Keratinocyte (primary cell): ENCODE measurements around the gene FAT4. TPM values are rescaled to one million over a fixed set of nuclear protein-coding genes. Genes with fewer than 3 reads are reported as not detected.

Experiments used
- DNase-seq: peaks from one replicate; pipeline ENCODE4 v3.0.0-alpha.2; 2011; ENCODE audit warnings: low read depth, missing footprints, low spot score
- FAIRE-seq: peaks from 2 replicates; lab custom pipeline; 2011; peaks lifted over from hg19 to GRCh38; lab: Jason Lieb, UNC
- H2AFZ ChIP-seq: 2 replicates; pipeline ENCODE4 v1.6.0; 2012; ENCODE audit warnings: low read length, control low read depth, inconsistent platforms; ENCODE audit not compliant: control insufficient read depth
- H3K27ac ChIP-seq: 2 replicates; pipeline ENCODE4 v1.5.1; 2011; ENCODE audit warnings: low read length; ENCODE audit not compliant: control insufficient read depth, insufficient read depth
- H3K27me3 ChIP-seq: 3 replicates; pipeline ENCODE4 v1.6.0; 2011; ENCODE audit warnings: low read length; ENCODE audit not compliant: control insufficient read depth, insufficient read depth; ENCODE audit errors: extremely low read depth
- H3K36me3 ChIP-seq, 2 experiments: 2 replicates in 1 of 2; 3 replicates in 1 of 2; pipeline ENCODE4 v1.5.1; 2011; ENCODE audit warnings: low read length in 2 of 2, mild to moderate bottlenecking in 1 of 2; ENCODE audit not compliant: control insufficient read depth in 2 of 2, insufficient read depth in 2 of 2; ENCODE audit errors: extremely low read depth in 1 of 2
- H3K4me1 ChIP-seq: 3 replicates; pipeline ENCODE4 v1.5.1; 2011; ENCODE audit warnings: low read length; ENCODE audit not compliant: control insufficient read depth, insufficient read depth; ENCODE audit errors: extremely low read depth
- H3K4me2 ChIP-seq: 3 replicates; pipeline ENCODE4 v1.6.0; 2011; ENCODE audit warnings: low read depth, low read length; ENCODE audit not compliant: control insufficient read depth, insufficient read depth; ENCODE audit errors: extremely low read depth
- H3K4me3 ChIP-seq, 3 experiments: fragments of 200-600 bp in 1 of 3; sonication (generic) in 1 of 3; 2 replicates in 2 of 3; 3 replicates in 1 of 3; pipeline ENCODE4 v1.5.1; 2011 to 2016; ENCODE audit warnings: low read length in 3 of 3, mild to moderate bottlenecking in 3 of 3, control low read depth in 2 of 3, inconsistent platforms in 1 of 3, low read depth in 1 of 3, mixed read lengths in 1 of 3, mixed run types in 1 of 3, moderate library complexity in 1 of 3; ENCODE audit not compliant: control insufficient read depth in 2 of 3, insufficient read depth in 2 of 3; ENCODE audit errors: extremely low read depth in 1 of 3
- H3K79me2 ChIP-seq: 2 replicates; pipeline ENCODE4 v1.6.0; 2012; ENCODE audit warnings: low read length; ENCODE audit not compliant: control insufficient read depth, insufficient read depth
- H3K9ac ChIP-seq: 3 replicates; pipeline ENCODE4 v1.6.0; 2011; ENCODE audit warnings: low read length; ENCODE audit not compliant: control insufficient read depth, insufficient read depth; ENCODE audit errors: extremely low read depth
- H3K9me1 ChIP-seq: 3 replicates; pipeline ENCODE4 v1.6.0; 2011; ENCODE audit warnings: low read length; ENCODE audit not compliant: control insufficient read depth, insufficient read depth; ENCODE audit errors: extremely low read depth
- H3K9me3 ChIP-seq: 2 replicates; pipeline ENCODE4 v1.5.1; 2012; ENCODE audit warnings: low read depth, low read length; ENCODE audit not compliant: control insufficient read depth
- H4K20me1 ChIP-seq: 3 replicates; pipeline ENCODE4 v1.6.0; 2011; ENCODE audit warnings: low read length; ENCODE audit not compliant: control insufficient read depth, insufficient read depth; ENCODE audit errors: extremely low read depth
- CTCF ChIP-seq, 3 experiments: IDR thresholded peaks in 1 of 3; conservative IDR thresholded peaks in 1 of 3; optimal IDR thresholded peaks in 1 of 3; 2 replicates in 2 of 3; 3 replicates in 1 of 3; pipeline versions ENCODE3 to v1.5.1; 2011; ENCODE audit warnings: low read length in 3 of 3, mild to moderate bottlenecking in 3 of 3, moderate library complexity in 2 of 3, control low read depth in 1 of 3, inconsistent platforms in 1 of 3; ENCODE audit not compliant: insufficient read depth in 2 of 3; ENCODE audit errors: extremely low read depth in 1 of 3
- EZH2 ChIP-seq: IDR thresholded peaks from one replicate; pipeline ENCODE4 v1.6.1; 2012; ENCODE audit warnings: inconsistent platforms, mild to moderate bottlenecking, low read length, moderate library complexity
- dilution Hi-C: fragments of 300-500 bp; cut with MboI; formaldehyde crosslinking; loops from one replicate; pipeline ENCODE4 v1.7.0; 2020; ENCODE audit warnings: low sequenced_read_pairs; ENCODE audit not compliant: extremely low pct_ligation_motif_present
- polyA plus RNA-seq, 5 experiments: library from polyadenylated mRNA; depleted of rRNA in 3 of 5; stranded (reverse) in 3 of 5; stranded (forward) in 1 of 5; unstranded in 1 of 5; fragments of >200 nt; gene quantifications; 1 replicate in 1 of 5; 2 replicates in 3 of 5; 3 replicates in 1 of 5; pipeline versions ENCODE4 v1.2.1 to v1.2.3, GENCODE V29; 2011 to 2012; ENCODE audit warnings: missing spikeins in 2 of 5, low read depth in 1 of 5, low replicate concordance in 1 of 5

FAT4 gene
- polyA plus RNA-seq, 1 donor (not counting 4 experiments of a cell fraction or from before 2014, with no cell fraction given): 1.6 TPM

- no peaks in the 10 kb centered on the region for H3K27me3 ChIP-seq
- no peak for DNase-seq
Measured at GRCh38 chr4:125316791-125317524, 2.2 kb downstream of the FAT4 start.

DNA sequence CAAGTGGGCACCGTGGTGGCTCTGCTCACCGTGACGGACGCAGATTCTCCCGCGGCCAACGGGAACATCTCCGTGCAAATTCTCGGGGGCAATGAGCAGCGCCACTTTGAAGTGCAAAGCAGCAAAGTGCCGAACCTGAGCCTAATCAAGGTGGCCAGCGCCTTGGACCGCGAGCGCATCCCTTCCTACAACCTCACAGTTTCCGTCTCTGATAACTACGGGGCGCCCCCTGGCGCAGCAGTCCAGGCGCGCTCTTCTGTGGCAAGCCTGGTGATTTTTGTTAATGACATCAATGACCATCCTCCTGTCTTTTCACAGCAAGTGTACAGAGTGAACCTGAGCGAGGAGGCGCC is 2.7 kb downstream of the FAT4 start:
- no peak overlapping the region for H3K9ac ChIP-seq

More at GRCh38 chr4:125316791-125317524, 2.2 kb downstream of the FAT4 start:
- H2AFZ ChIP-seq: peak overlapping the region; percentile 94
- H3K9me3 ChIP-seq: no peaks in the 10 kb centered on the region
- H3K79me2 ChIP-seq: no peaks in the 10 kb centered on the region
- no peaks in the 10 kb centered on the region for H3K9me1 ChIP-seq
- dilution Hi-C loops: no loop called here
- H3K36me3 ChIP-seq: no peaks in the 10 kb centered on the region
- peak overlapping the region; percentile 8 for H3K9ac ChIP-seq
- no peak for TF ChIP-seq EZH2
- peak in 2 of 3 experiments; percentile 31 to 58 for TF ChIP-seq CTCF (optimal IDR thresholded peaks at IDR 0.05 in 1 of 3, IDR thresholded peaks at IDR 0.05 in 1 of 3, conservative IDR thresholded peaks at IDR 0.05 in 1 of 3; ENCODE audit: extremely low read depth in 1 of 3, insufficient read depth in 2 of 3, low read length in 3 of 3)
- peak overlapping the region; percentile 90 for H3K4me2 ChIP-seq
- H4K20me1 ChIP-seq: no peaks in the 10 kb centered on the region
- H3K27ac ChIP-seq: no peak overlapping the region
- FAIRE-seq: no peak
- peak overlapping the region; percentile 77 to 90 (median 83) for H3K4me3 ChIP-seq
- H3K4me1 ChIP-seq: peaks cover 12% of the 10 kb centered on the region

More for the DNA sequence above, 2.7 kb downstream of the FAT4 start:
- Histone ChIP-seq H3K4me1 (peaks cover 17% of the 10 kb centered on the region), H3K4me2 (peak overlapping the region; percentile 90), H3K36me3 (no peaks in the 10 kb centered on the region), H3K79me2 (no peaks in the 10 kb centered on the region), H4K20me1 (no peaks in the 10 kb centered on the region), H3K27ac (no peak overlapping the region), H2AFZ (peak overlapping the region; percentile 94), H3K9me3 (no peaks in the 10 kb centered on the region), H3K9me1 (no peaks in the 10 kb centered on the region), H3K4me3 (peak overlapping the region; percentile 77 to 90 (median 83)), H3K27me3 (no peaks in the 10 kb centered on the region)
- DNase-seq (no peak), FAIRE-seq (no peak)
- TF ChIP-seq CTCF (optimal IDR thresholded peaks at IDR 0.05 in 1 of 3, IDR thresholded peaks at IDR 0.05 in 1 of 3, conservative IDR thresholded peaks at IDR 0.05 in 1 of 3; ENCODE audit: extremely low read depth in 1 of 3, insufficient read depth in 2 of 3, low read length in 3 of 3) (peak; percentile 34 to 65 (median 51)), EZH2 (no peak)
- dilution Hi-C loops: no loop called here
